PC-3 (cell line): ENCODE data around the gene LIMS2.

Source experiments
- CTCF ChIP-seq: fragments of 300-600 bp; sonication (generic); conservative IDR thresholded peaks from 2 replicates; pipeline ENCODE4 v1.5.1; 2017; ENCODE audit warnings: antibody characterized with exemption, low read depth, mild to moderate bottlenecking, low read length
- EZH2phosphoT487 ChIP-seq: fragments of 300-600 bp; sonication (generic); IDR thresholded peaks from 2 replicates; pipeline ENCODE4 v1.6.1; 2018; ENCODE audit warnings: mild to moderate bottlenecking, antibody characterized with exemption, low read length, borderline replicate concordance

GRCh38 chr2:127620866-127621265, 54.5 kb downstream of the LIMS2 start:
- TF ChIP-seq CTCF (no peak), EZH2phosphoT487 (no peak)
